ENCODE data around the gene CEPT1. TPM values are rescaled to one million over a fixed set of nuclear protein-coding genes. Genes with fewer than 3 reads are reported as not detected.

The CEPT1 gene
- total RNA-seq, 1 donor from 2014 or later: 87.0 TPM

- no peak for ATAC-seq (ENCODE audit: low read depth)
- ChIA-PET POLR2A (interaction anchor here (0.7 to 2.4 kb wide), 5 partner anchors 10 to 1321 kb away, joined by 3 to 8 read pairs (median 3); partner anchors contain the start of gene DENND2D), CTCF (interaction anchor here (0.8 to 3.8 kb wide), 4 partner anchors 108 to 215 kb away, joined by 3 to 23 read pairs (median 5); no protein-coding TSS in a partner anchor)
- Mint-ChIP-seq H3K9me3 (no peaks in the 10 kb centered on the region), H3K4me1 (peaks cover 85% of the 10 kb centered on the region), H3K27ac (peak overlapping the region; percentile 74), H3K27me3 (no peaks in the 10 kb centered on the region), H3K36me3 (ENCODE audit: low read depth) (no peaks in the 10 kb centered on the region), H3K4me3 (peak overlapping the region; percentile 7)
- intact Hi-C loops (cut with micrococcal nuclease): no loop called here
- DNase-seq: no peak
- TF ChIP-seq CTCF (IDR thresholded peaks at IDR 0.05): no peak
Measured at GRCh38 chr1:111225717-111226400, 85.8 kb downstream of the CEPT1 start.

GRCh38 chr1:111227434-111227833 is 87.4 kb downstream of the CEPT1 start, which contains the start of gene CHI3L2:
CHI3L2 (plus strand) TSS chr1:111227713; CDS start chr1:111227730, 17 bp downstream.
- DNase-seq: no peak
- ATAC-seq (ENCODE audit: low read depth): no peak
- peak within 1 kb of the TSS; percentile 69 for H3K27ac Mint-ChIP-seq

GRCh38 chr1:111227851-111228747 is 88.1 kb downstream of the CEPT1 start:
- no peaks in the 10 kb centered on the region for H3K27me3 Mint-ChIP-seq
- no peaks in the 10 kb centered on the region for H3K9me3 Mint-ChIP-seq
- peak overlapping the region; percentile 69 for H3K27ac Mint-ChIP-seq
- ATAC-seq (ENCODE audit: low read depth): no peak
- no peak for TF ChIP-seq CTCF (IDR thresholded peaks at IDR 0.05)
- no peak for DNase-seq
- H3K4me3 Mint-ChIP-seq: no peak overlapping the region
- peaks cover 83% of the 10 kb centered on the region for H3K4me1 Mint-ChIP-seq
- H3K36me3 Mint-ChIP-seq (ENCODE audit: low read depth): peaks cover 3% of the 10 kb centered on the region
- ChIA-PET POLR2A (interaction anchor here (0.7 to 2.5 kb wide), 7 partner anchors 9 to 24 kb away, joined by 3 to 8 read pairs (median 5); no protein-coding TSS in a partner anchor), CTCF (interaction anchor here (1.2 to 3.8 kb wide), 3 partner anchors 8 to 172 kb away, joined by 3 to 23 read pairs (median 6); no protein-coding TSS in a partner anchor)
- intact Hi-C loops (cut with micrococcal nuclease): no loop called here

More at GRCh38 chr1:111227434-111227833, 87.4 kb downstream of the CEPT1 start, which contains the start of gene CHI3L2:
- H3K4me3 Mint-ChIP-seq: no peak within 1 kb of the TSS
- H3K27me3 Mint-ChIP-seq: no peaks in the 10 kb centered on the region
- H3K36me3 Mint-ChIP-seq (ENCODE audit: low read depth): peaks cover 3% of the 10 kb centered on the region
- peaks cover 85% of the 10 kb centered on the region for H3K4me1 Mint-ChIP-seq
- intact Hi-C loops (cut with micrococcal nuclease): no loop called here
- POLR2A ChIA-PET: interaction anchor here (1.1 to 2.5 kb wide), 4 partner anchors 8 to 24 kb away, joined by 3 to 8 read pairs (median 6); no protein-coding TSS in a partner anchor
- no peak for TF ChIP-seq CTCF (IDR thresholded peaks at IDR 0.05)
- H3K9me3 Mint-ChIP-seq: no peaks in the 10 kb centered on the region
- CTCF ChIA-PET: interaction anchor here (3.8 kb wide), 1 partner anchor 172 kb away, joined by 23 read pairs; no protein-coding TSS in a partner anchor

GRCh38 chr1:111228748-111229126 is 88.7 kb downstream of the CEPT1 start:
- POLR2A ChIA-PET: interaction anchor here (0.6 to 2.5 kb wide), 6 partner anchors 9 to 75 kb away, joined by 3 to 8 read pairs (median 4); no protein-coding TSS in a partner anchor
- peaks cover 79% of the 10 kb centered on the region for H3K4me1 Mint-ChIP-seq
- TF ChIP-seq CTCF (IDR thresholded peaks at IDR 0.05): no peak
- peaks cover 3% of the 10 kb centered on the region for H3K36me3 Mint-ChIP-seq (ENCODE audit: low read depth)
- no peaks in the 10 kb centered on the region for H3K9me3 Mint-ChIP-seq
- CTCF ChIA-PET: interaction anchor here (1.2 to 1.3 kb wide), 2 partner anchors 9 to 27 kb away, joined by 3 to 6 read pairs; no protein-coding TSS in a partner anchor
- ATAC-seq (ENCODE audit: low read depth) (no peak), DNase-seq (no peak)
- intact Hi-C loops (cut with micrococcal nuclease): loop anchor here (1.0 kb wide), 1 partner anchor 7 kb away; no protein-coding TSS in a partner anchor
- H3K27ac Mint-ChIP-seq: peak overlapping the region; percentile 82
- H3K27me3 Mint-ChIP-seq: no peaks in the 10 kb centered on the region
- H3K4me3 Mint-ChIP-seq: no peak overlapping the region

Measured in activated B cell treated with CpG ODN at 0.5 μM for 24 hours (primary cell).